Osteoblast (primary cell): ENCODE measurements around the gene IAPP. TPM values are rescaled to one million over a fixed set of nuclear protein-coding genes. Genes with fewer than 3 reads are reported as not detected.

Experiments
- DNase-seq: peaks from one replicate; pipeline ENCODE4 v3.0.0; 2011; ENCODE audit warnings: low spot score, mixed read lengths; ENCODE audit not compliant: insufficient read length; ENCODE audit errors: missing footprints
- H2AFZ ChIP-seq: 2 replicates; pipeline ENCODE4 v1.6.0; 2011; ENCODE audit warnings: mild to moderate bottlenecking, low read length
- H3K27ac ChIP-seq: 2 replicates; pipeline ENCODE4 v1.5.1; 2011; ENCODE audit warnings: mild to moderate bottlenecking, low read depth, low read length, moderate library complexity
- H3K27me3 ChIP-seq: 2 replicates; pipeline ENCODE4 v1.6.0; 2012; ENCODE audit warnings: mild to moderate bottlenecking, control low read depth, inconsistent platforms, low read length, moderate library complexity; ENCODE audit not compliant: insufficient read depth
- H3K36me3 ChIP-seq: 2 replicates; pipeline ENCODE4 v1.5.1; 2011; ENCODE audit warnings: mild to moderate bottlenecking, low read length, control low read depth, moderate library complexity; ENCODE audit not compliant: insufficient read depth
- H3K4me1 ChIP-seq: 2 replicates; pipeline ENCODE4 v1.5.1; 2011; ENCODE audit warnings: mild to moderate bottlenecking, low read length, control low read depth, moderate library complexity; ENCODE audit not compliant: insufficient read depth
- H3K4me2 ChIP-seq: 2 replicates; pipeline ENCODE4 v1.6.0; 2011; ENCODE audit warnings: mild to moderate bottlenecking, low read length; ENCODE audit not compliant: insufficient read depth
- H3K4me3 ChIP-seq: fragments of 200-600 bp; sonication (generic); 3 replicates; pipeline ENCODE4 v1.5.1; 2012; ENCODE audit warnings: mild to moderate bottlenecking, low read length, inconsistent platforms; ENCODE audit not compliant: insufficient read depth
- H3K79me2 ChIP-seq: 2 replicates; pipeline ENCODE4 v1.6.0; 2012; ENCODE audit warnings: mild to moderate bottlenecking, low read length, control low read depth, inconsistent platforms; ENCODE audit not compliant: insufficient read depth
- H3K9me3 ChIP-seq: 2 replicates; pipeline ENCODE4 v1.5.1; 2011; ENCODE audit warnings: low read depth, low read length, control low read depth
- H4K20me1 ChIP-seq: 2 replicates; pipeline ENCODE4 v1.6.0; 2012; ENCODE audit warnings: mild to moderate bottlenecking, low read length, control low read depth; ENCODE audit not compliant: insufficient read depth
- CTCF ChIP-seq: IDR thresholded peaks from 2 replicates; pipeline ENCODE4 v1.5.1; 2011; ENCODE audit warnings: mild to moderate bottlenecking, low read depth, low read length, moderate library complexity; ENCODE audit errors: extremely low read depth
- total RNA-seq: library from RNA; depleted of rRNA; stranded (reverse); fragments of >200 nt; gene quantifications from 2 replicates; pipeline ENCODE4 v1.2.3, GENCODE V29; 2012

IAPP gene
- total RNA-seq, 1 donor, result not detected

GRCh38 chr12:21343636-21344035, 29.1 kb upstream of the IAPP start:
- Histone ChIP-seq H3K79me2 (no peaks in the 10 kb centered on the region), H3K9me3 (no peaks in the 10 kb centered on the region), H3K4me1 (no peaks in the 10 kb centered on the region), H2AFZ (no peak overlapping the region), H3K27ac (no peak overlapping the region), H3K4me3 (no peak overlapping the region), H3K4me2 (no peak overlapping the region), H3K36me3 (no peaks in the 10 kb centered on the region), H3K27me3 (no peaks in the 10 kb centered on the region), H4K20me1 (no peaks in the 10 kb centered on the region)
- no peak for DNase-seq
- no peak for TF ChIP-seq CTCF

- Histone ChIP-seq H3K36me3 (no peaks in the 10 kb centered on the region), H2AFZ (no peak overlapping the region), H3K4me2 (no peak overlapping the region), H4K20me1 (no peaks in the 10 kb centered on the region), H3K79me2 (no peaks in the 10 kb centered on the region), H3K27ac (no peak overlapping the region), H3K9me3 (no peaks in the 10 kb centered on the region), H3K4me3 (no peak overlapping the region), H3K27me3 (no peaks in the 10 kb centered on the region), H3K4me1 (no peaks in the 10 kb centered on the region)
- no peak for TF ChIP-seq CTCF
- no peak for DNase-seq
These were observed 26.0 kb upstream of the IAPP start for GRCh38 chr12:21346542-21347205.

GRCh38 chr12:21350975-21351374, 21.7 kb upstream of the IAPP start:
- DNase-seq, result no peak
- H3K79me2 ChIP-seq, result no peaks in the 10 kb centered on the region
- no peak overlapping the region for H2AFZ ChIP-seq
- H3K4me3 ChIP-seq, result no peak overlapping the region
- TF ChIP-seq CTCF, result no peak
- H3K27ac ChIP-seq, result no peak overlapping the region
- H3K27me3 ChIP-seq, result no peaks in the 10 kb centered on the region
- no peaks in the 10 kb centered on the region for H3K36me3 ChIP-seq
- H3K9me3 ChIP-seq, result no peaks in the 10 kb centered on the region
- H3K4me2 ChIP-seq, result no peak overlapping the region
- no peaks in the 10 kb centered on the region for H4K20me1 ChIP-seq
- no peaks in the 10 kb centered on the region for H3K4me1 ChIP-seq

- no peak for TF ChIP-seq CTCF
- H3K27me3 ChIP-seq, result no peaks in the 10 kb centered on the region
- no peak overlapping the region for H2AFZ ChIP-seq
These were observed 19.2 kb upstream of the IAPP start for GRCh38 chr12:21353487-21353886.

More at GRCh38 chr12:21353487-21353886, 19.2 kb upstream of the IAPP start:
- Histone ChIP-seq H3K9me3 (no peaks in the 10 kb centered on the region), H3K4me3 (no peak overlapping the region), H4K20me1 (no peaks in the 10 kb centered on the region), H3K27ac (no peak overlapping the region), H3K79me2 (no peaks in the 10 kb centered on the region), H3K4me1 (no peaks in the 10 kb centered on the region), H3K36me3 (no peaks in the 10 kb centered on the region), H3K4me2 (no peak overlapping the region)
- DNase-seq, result no peak
